Ovary (tissue), 9 donors: Measurements from ENCODE around the gene AFF3. TPM values are rescaled to one million over a fixed set of nuclear protein-coding genes. Genes with fewer than 3 reads are reported as not detected.
"Not testable (repeated sequence)": the region's sequence is repeated elsewhere in the genome, so short reads cannot be mapped to it uniquely, and the experiment has no call there.

ENCODE experiments used
- DNase-seq, 5 donors: peaks; one replicate each; pipeline ENCODE4 v3.0.0-alpha.2; 2019 to 2020
- H3K27ac ChIP-seq, 2 donors: fragments of 200-600 bp; one replicate each; pipeline versions ENCODE4 v1.5.1 to v1.8.0; 2019 to 2022
- H3K27me3 ChIP-seq: fragments of 200-600 bp; one replicate; pipeline ENCODE4 v1.8.0; 2022
- H3K36me3 ChIP-seq: fragments of 200-600 bp; sonication (generic); one replicate; pipeline ENCODE4 v1.5.1; 2019
- H3K4me1 ChIP-seq: one replicate; pipeline ENCODE4 v1.8.1; 2013; ENCODE audit warnings: mild to moderate bottlenecking, moderate library complexity; ENCODE audit not compliant: insufficient read depth
- H3K4me3 ChIP-seq: fragments of 200-600 bp; sonication (generic); one replicate; pipeline ENCODE4 v1.5.1; 2017
- H3K9me3 ChIP-seq, 2 donors: fragments of 200-600 bp in 1 of 2; sonication (generic) in 1 of 2; one replicate each; pipeline versions ENCODE4 v1.5.1 to v1.8.1; 2013 to 2019; ENCODE audit warnings: mild to moderate bottlenecking in 1 of 2, moderate library complexity in 1 of 2
- EP300 ChIP-seq: sonication (generic); formaldehyde crosslinking; IDR thresholded peaks from one replicate; pipeline ENCODE4 v1.6.1; 2017; ENCODE audit warnings: antibody characterized with exemption
- POLR2A ChIP-seq: fragments of 450-650 bp; IDR thresholded peaks from one replicate; pipeline ENCODE4 v1.6.1; 2017; ENCODE audit warnings: antibody characterized with exemption, mild to moderate bottlenecking, moderate library complexity
- WGBS, 3 donors: extraction: QIAGEN DNeasy Blood & Tissue Kit in 1 of 3; methylation state at CpG; one replicate each; pipeline versions ENCODE4 v1.1.5 to v1.1.7; 2013 to 2017; 5-methylcytosine and 5-hydroxymethylcytosine counted together
- intact Hi-C, 4 donors: fragments of 100-400 bp; cut with DNase I; formaldehyde crosslinking; loops; one replicate each; pipeline versions ENCODE4 v1.11.0 to v1.15.1; 2022 to 2023
- polyA plus RNA-seq, 2 donors: library from polyadenylated mRNA; stranded (reverse); fragments of 200-250 nt in 1 of 2; fragments of 350-450 nt in 1 of 2; fragmentation: Illumina TruSeq in 1 of 2; extraction: RNeasy Lipid Tissue Mini Kit (QIAGEN cat#74804) in 1 of 2; gene quantifications; one replicate each; pipeline ENCODE4 v1.2.3, GENCODE V29; 2013 to 2014
- total RNA-seq, 7 donors: library from RNA; depleted of rRNA in 2 of 7; stranded (reverse); fragments of >200 nt in 2 of 7; fragmentation: NEBNext Ultra II Directional in 3 of 7; extraction: Animal tissue kit (Norgen Biotek cat#: 25700) in 3 of 7; gene quantifications; one replicate each; pipeline versions ENCODE4 v1.1.0 to v1.2.4, GENCODE V29; 2016 to 2023
- TF ChIP-seq, protein P1 (sequence below), 3 donors: fragments of 450-650 bp in 2 of 3; fragments of 200-600 bp in 1 of 3; IDR thresholded peaks; one replicate each; pipeline versions ENCODE4 v1.5.1 to v1.8.0; 2016 to 2022; ENCODE audit warnings: antibody characterized with exemption in 3 of 3, mild to moderate bottlenecking in 1 of 3
- donor health status: DM: no; HTN: no; CAD: no; lungs with moderate emphysema.
- donor health status: DM: no; HTN: no; CAD: no.
- donor health status: Bipolar disorder and iron deficiency.
- donor health status: DM: yes; HTN: yes; CAD: no.
- donor health status: DM: no; HTN: no; CAD: no.
- donor health status: DM: yes; HTN: yes; CAD: no.

Gene AFF3
- total and polyA plus RNA-seq, 9 donors = 5.9 to 40.8 (median 25.7) TPM

DNA sequence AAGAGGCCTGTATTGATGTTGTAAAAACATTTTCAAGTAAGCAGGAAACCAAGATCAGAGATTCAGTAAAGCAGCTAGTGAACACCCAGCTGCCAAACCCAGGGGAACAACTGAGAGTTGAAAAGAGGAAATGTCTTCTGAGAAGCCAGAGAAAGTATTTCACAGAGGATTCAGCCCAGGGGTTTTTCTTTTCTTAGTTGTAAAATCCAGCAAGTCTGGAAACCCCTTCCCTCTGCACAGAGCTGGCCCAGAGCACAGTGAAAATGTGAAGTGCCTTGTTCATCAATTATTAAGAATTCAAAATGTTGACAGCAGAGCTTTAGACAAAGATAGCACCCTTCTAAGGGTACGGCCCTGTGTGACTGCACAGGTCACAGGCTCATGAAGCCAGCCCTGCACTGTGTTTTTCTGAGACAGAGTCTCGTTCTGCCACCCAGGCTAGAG is 28.4 kb downstream of the AFF3 start:
- 73 to 96% (median 89%) methylated on average over 2 of the region's 2 CpGs for WGBS, 3 donors
- DNase-seq = no peak
- H3K9me3 ChIP-seq = no peaks in the 10 kb centered on the region
- H3K27ac ChIP-seq = no peak overlapping the region
- no peaks in the 10 kb centered on the region for H3K36me3 ChIP-seq
- intact Hi-C loops = no loop called here
- TF ChIP-seq EP300 (no peak), POLR2A (no peak)
- TF ChIP-seq, protein P1, sequence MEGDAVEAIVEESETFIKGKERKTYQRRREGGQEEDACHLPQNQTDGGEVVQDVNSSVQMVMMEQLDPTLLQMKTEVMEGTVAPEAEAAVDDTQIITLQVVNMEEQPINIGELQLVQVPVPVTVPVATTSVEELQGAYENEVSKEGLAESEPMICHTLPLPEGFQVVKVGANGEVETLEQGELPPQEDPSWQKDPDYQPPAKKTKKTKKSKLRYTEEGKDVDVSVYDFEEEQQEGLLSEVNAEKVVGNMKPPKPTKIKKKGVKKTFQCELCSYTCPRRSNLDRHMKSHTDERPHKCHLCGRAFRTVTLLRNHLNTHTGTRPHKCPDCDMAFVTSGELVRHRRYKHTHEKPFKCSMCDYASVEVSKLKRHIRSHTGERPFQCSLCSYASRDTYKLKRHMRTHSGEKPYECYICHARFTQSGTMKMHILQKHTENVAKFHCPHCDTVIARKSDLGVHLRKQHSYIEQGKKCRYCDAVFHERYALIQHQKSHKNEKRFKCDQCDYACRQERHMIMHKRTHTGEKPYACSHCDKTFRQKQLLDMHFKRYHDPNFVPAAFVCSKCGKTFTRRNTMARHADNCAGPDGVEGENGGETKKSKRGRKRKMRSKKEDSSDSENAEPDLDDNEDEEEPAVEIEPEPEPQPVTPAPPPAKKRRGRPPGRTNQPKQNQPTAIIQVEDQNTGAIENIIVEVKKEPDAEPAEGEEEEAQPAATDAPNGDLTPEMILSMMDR (IDR thresholded peaks at IDR 0.05) = no peak
- no peaks in the 10 kb centered on the region for H3K4me1 ChIP-seq
- no peak overlapping the region for H3K4me3 ChIP-seq
- H3K27me3 ChIP-seq = no peaks in the 10 kb centered on the region

DNA sequence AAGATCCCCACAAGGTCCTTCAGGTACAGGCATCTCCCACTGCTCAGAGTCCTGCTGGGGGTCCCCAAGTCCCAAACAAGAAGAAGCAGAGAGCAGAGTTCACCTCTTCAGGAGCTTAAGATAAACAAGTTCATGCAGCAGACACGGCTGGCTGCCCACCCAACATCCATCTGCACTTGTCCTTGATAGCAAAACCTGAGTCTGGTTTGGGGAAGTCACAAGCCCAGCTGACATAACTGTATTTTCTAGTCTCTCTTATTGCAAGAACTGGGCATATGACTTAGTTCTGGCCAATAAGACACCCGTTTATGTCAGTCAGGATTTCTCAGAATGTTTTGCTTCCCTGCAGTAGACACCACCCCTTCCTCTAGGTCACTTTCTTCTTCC is 31.8 kb downstream of the AFF3 start:
- DNase-seq = no peak
- 74 to 88% (median 80%) methylated on average over 2 of the region's 2 CpGs for WGBS, 3 donors

DNA sequence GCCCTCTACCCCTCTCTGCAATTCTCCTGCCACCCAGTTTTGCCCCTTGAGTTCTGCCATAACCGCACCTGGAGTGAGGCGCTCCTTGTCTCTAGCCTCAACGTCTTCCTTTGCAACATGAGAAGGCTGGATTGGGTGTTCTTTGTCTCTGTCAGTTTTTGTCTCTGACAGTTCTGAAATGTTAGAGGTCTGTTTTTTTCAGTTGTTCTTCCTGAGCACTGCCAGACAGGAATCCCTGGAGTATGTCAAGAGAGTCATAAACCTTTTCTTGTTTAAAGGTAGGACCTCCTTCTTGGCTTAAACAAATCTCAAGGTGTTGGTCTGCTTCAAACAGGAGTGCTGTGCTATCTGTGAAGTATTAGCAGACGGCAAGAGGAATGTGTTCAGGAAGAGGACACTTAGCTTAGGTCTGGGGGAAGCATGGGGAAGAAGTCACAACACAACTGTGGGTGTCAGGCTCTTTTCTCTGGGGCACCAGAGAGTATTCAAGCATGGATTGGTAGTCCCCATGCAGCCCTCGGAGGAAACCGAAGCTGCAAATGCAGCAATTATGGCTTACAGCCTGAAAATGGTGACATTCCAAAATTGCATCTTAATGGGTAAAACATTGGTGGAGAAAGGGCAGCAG is 32.3 kb downstream of the AFF3 start:
- Histone ChIP-seq H3K27ac (no peak overlapping the region), H3K27me3 (no peaks in the 10 kb centered on the region), H3K4me1 (peaks cover 7% of the 10 kb centered on the region), H3K4me3 (no peak overlapping the region), H3K36me3 (no peaks in the 10 kb centered on the region), H3K9me3 (no peaks in the 10 kb centered on the region)
- TF ChIP-seq, protein P1 (IDR thresholded peaks at IDR 0.05) = no peak
- TF ChIP-seq EP300 = no peak
- no peak for DNase-seq
- WGBS, 3 donors = 86 to 91% (median 90%) methylated on average over 6 of the region's 6 CpGs
- intact Hi-C loops = loop anchor here in 1 of 4 donors (10.0 kb wide), 1 partner anchor 85 kb away; no protein-coding TSS in a partner anchor

More for the DNA sequence above, 31.8 kb downstream of the AFF3 start:
- TF ChIP-seq POLR2A (no peak), EP300 (no peak)
- TF ChIP-seq, protein P1 (IDR thresholded peaks at IDR 0.05) = no peak
- Histone ChIP-seq H3K27me3 (no peaks in the 10 kb centered on the region), H3K36me3 (no peaks in the 10 kb centered on the region), H3K4me3 (no peak overlapping the region), H3K27ac (no peak overlapping the region), H3K4me1 (peaks cover 6% of the 10 kb centered on the region), H3K9me3 (no peaks in the 10 kb centered on the region)
- intact Hi-C loops = no loop called here

DNA sequence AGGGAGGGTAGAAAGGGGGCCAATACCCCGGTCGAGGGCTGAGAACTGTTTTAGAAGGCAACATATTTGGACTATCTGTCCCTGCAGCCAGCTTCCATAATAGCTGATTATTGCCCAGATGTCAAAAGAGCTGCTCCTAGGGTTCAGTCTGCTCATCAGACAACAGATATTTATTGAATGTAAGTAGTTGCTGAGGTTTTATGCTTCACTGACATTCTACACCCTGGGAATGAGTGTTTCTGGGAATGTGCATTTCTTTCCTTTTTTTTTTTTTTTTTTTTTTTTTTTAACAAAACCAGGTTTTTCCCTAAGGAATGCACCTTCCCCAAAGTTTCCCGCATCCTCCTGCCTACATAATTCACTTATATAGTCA is 33.8 kb downstream of the AFF3 start:
- H3K27me3 ChIP-seq, H3K27ac ChIP-seq, H3K4me1 ChIP-seq, DNase-seq, H3K36me3 ChIP-seq, H3K4me3 ChIP-seq, H3K9me3 ChIP-seq: not testable (repeated sequence)
- intact Hi-C loops = loop anchor here in 1 of 4 donors (10.0 kb wide), 1 partner anchor 86 kb away; no protein-coding TSS in a partner anchor
- 30 to 48% (median 40%) methylated on average over 3 of the region's 3 CpGs for WGBS, 3 donors

DNA sequence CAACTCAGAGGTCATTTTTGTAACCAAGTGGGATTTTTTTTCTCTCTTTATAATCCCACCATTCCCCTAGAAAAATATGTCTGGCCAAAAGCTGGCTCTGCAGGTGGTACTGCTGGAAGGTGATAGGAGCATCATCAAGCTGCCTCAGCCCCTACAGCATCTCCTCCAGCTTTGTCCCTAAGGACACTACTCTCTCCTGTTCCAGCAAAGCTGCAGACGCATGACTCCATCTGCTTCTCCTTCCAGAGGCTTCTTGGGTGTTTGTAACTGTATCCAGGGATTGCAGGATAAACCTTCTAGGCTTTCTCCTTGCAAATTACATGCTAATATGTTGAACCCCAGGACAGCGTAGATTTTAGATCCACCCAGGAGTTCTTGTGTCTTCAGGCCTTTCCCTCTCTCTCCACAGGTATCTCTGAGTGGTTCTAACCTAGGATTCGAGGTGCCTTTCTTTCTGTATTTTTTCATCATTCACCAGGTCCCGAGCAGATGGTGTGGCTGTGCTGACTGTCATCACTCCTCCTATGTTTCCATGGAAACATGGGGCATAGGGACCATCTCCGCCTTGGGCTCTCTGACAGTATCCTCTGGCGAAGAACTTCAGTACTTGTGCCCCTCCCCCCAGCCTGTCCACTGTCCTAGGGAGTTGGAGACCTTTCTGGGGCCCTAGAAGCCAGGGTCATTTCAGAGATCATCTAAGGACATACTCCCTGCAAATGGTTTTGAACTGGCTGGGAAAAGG is 34.3 kb downstream of the AFF3 start:
- H3K27me3 ChIP-seq = no peaks in the 10 kb centered on the region
- WGBS, 3 donors = 80 to 92% (median 82%) methylated on average over 6 of the region's 6 CpGs
- peaks cover 7% of the 10 kb centered on the region for H3K4me1 ChIP-seq
- H3K36me3 ChIP-seq = no peaks in the 10 kb centered on the region
- TF ChIP-seq POLR2A (no peak), EP300 (no peak)
- TF ChIP-seq, protein P1 (IDR thresholded peaks at IDR 0.05) = no peak
- H3K4me3 ChIP-seq = no peak overlapping the region
- peak overlapping the region in 1 of 2 donors; percentile 2 for H3K27ac ChIP-seq
- intact Hi-C loops = loop anchor here in 1 of 4 donors (10.0 kb wide), 1 partner anchor 87 kb away; no protein-coding TSS in a partner anchor
- DNase-seq = no peak
- no peaks in the 10 kb centered on the region for H3K9me3 ChIP-seq
